Mononuclear cell (primary cell): ENCODE results near the gene PDE9A. TPM values are rescaled to one million over a fixed set of nuclear protein-coding genes. Genes with fewer than 3 reads are reported as not detected.

ENCODE experiments used
- H3K27me3 ChIP-seq: 2 replicates; pipeline ENCODE4 v1.6.0; 2011; ENCODE audit warnings: low read length, control low read depth; ENCODE audit not compliant: insufficient read depth
- H3K4me1 ChIP-seq: 2 replicates; pipeline ENCODE4 v1.5.1; 2011; ENCODE audit warnings: mild to moderate bottlenecking, low read length, control low read depth; ENCODE audit not compliant: insufficient read depth
- H3K4me3 ChIP-seq: 2 replicates; pipeline ENCODE4 v1.5.1; 2011; ENCODE audit warnings: mild to moderate bottlenecking, low read length, moderate library complexity
- H3K9me3 ChIP-seq: 2 replicates; pipeline ENCODE4 v1.5.1; 2011; ENCODE audit warnings: low read depth, mild to moderate bottlenecking, control low read depth, low read length
- total RNA-seq: library from RNA; depleted of rRNA; stranded (reverse); fragments of >200 nt; gene quantifications from one replicate; pipeline ENCODE4 v1.2.3, GENCODE V29; 2012

The PDE9A gene
- total RNA-seq, 1 donor, result 3.0 TPM

- Histone ChIP-seq H3K4me1 (no peaks in the 10 kb centered on the region), H3K9me3 (no peaks in the 10 kb centered on the region), H3K27me3 (no peaks in the 10 kb centered on the region), H3K4me3 (no peak overlapping the region)
Observed at GRCh38 chr21:42724226-42724920, 71.0 kb downstream of the PDE9A start.

- Histone ChIP-seq H3K4me3 (no peak overlapping the region), H3K9me3 (no peaks in the 10 kb centered on the region), H3K27me3 (no peaks in the 10 kb centered on the region), H3K4me1 (no peaks in the 10 kb centered on the region)
Observed at GRCh38 chr21:42725416-42725930, 72.1 kb downstream of the PDE9A start.

- Histone ChIP-seq H3K4me1 (peaks cover 28% of the 10 kb centered on the region), H3K4me3 (no peak overlapping the region), H3K9me3 (no peaks in the 10 kb centered on the region), H3K27me3 (no peaks in the 10 kb centered on the region)
Observed at GRCh38 chr21:42731264-42732032, 78.0 kb downstream of the PDE9A start.

GRCh38 chr21:42732033-42732410, 78.6 kb downstream of the PDE9A start:
- Histone ChIP-seq H3K4me1 (peaks cover 34% of the 10 kb centered on the region), H3K27me3 (no peaks in the 10 kb centered on the region), H3K4me3 (no peak overlapping the region), H3K9me3 (no peaks in the 10 kb centered on the region)

GRCh38 chr21:42733037-42733627, 79.7 kb downstream of the PDE9A start:
- H3K9me3 ChIP-seq, result no peaks in the 10 kb centered on the region
- no peak overlapping the region for H3K4me3 ChIP-seq
- H3K27me3 ChIP-seq, result no peaks in the 10 kb centered on the region
- peaks cover 45% of the 10 kb centered on the region for H3K4me1 ChIP-seq

- no peaks in the 10 kb centered on the region for H3K27me3 ChIP-seq
- H3K4me1 ChIP-seq, result peaks cover 53% of the 10 kb centered on the region
- no peak overlapping the region for H3K4me3 ChIP-seq
- no peaks in the 10 kb centered on the region for H3K9me3 ChIP-seq
Observed at GRCh38 chr21:42733874-42734273, 80.5 kb downstream of the PDE9A start.

GRCh38 chr21:42734323-42734971, 81.0 kb downstream of the PDE9A start:
- Histone ChIP-seq H3K4me3 (no peak overlapping the region), H3K4me1 (peaks cover 56% of the 10 kb centered on the region), H3K9me3 (no peaks in the 10 kb centered on the region), H3K27me3 (no peaks in the 10 kb centered on the region)

GRCh38 chr21:42735061-42735460, 81.6 kb downstream of the PDE9A start:
- H3K4me1 ChIP-seq, result peaks cover 56% of the 10 kb centered on the region
- H3K9me3 ChIP-seq, result no peaks in the 10 kb centered on the region
- H3K4me3 ChIP-seq, result no peak overlapping the region
- no peaks in the 10 kb centered on the region for H3K27me3 ChIP-seq

- Histone ChIP-seq H3K4me3 (no peak overlapping the region), H3K4me1 (peaks cover 56% of the 10 kb centered on the region), H3K27me3 (no peaks in the 10 kb centered on the region), H3K9me3 (no peaks in the 10 kb centered on the region)
Observed at GRCh38 chr21:42735944-42736343, 82.5 kb downstream of the PDE9A start.

- Histone ChIP-seq H3K4me3 (no peak overlapping the region), H3K4me1 (peaks cover 56% of the 10 kb centered on the region), H3K9me3 (no peaks in the 10 kb centered on the region), H3K27me3 (no peaks in the 10 kb centered on the region)
Observed at GRCh38 chr21:42736646-42737350, 83.4 kb downstream of the PDE9A start.

GRCh38 chr21:42737951-42738590, 84.7 kb downstream of the PDE9A start:
- no peaks in the 10 kb centered on the region for H3K9me3 ChIP-seq
- H3K27me3 ChIP-seq, result no peaks in the 10 kb centered on the region
- H3K4me3 ChIP-seq, result no peak overlapping the region
- H3K4me1 ChIP-seq, result peaks cover 56% of the 10 kb centered on the region

- Histone ChIP-seq H3K9me3 (no peaks in the 10 kb centered on the region), H3K4me1 (peaks cover 49% of the 10 kb centered on the region), H3K4me3 (no peak overlapping the region), H3K27me3 (no peaks in the 10 kb centered on the region)
Observed at GRCh38 chr21:42739061-42739931, 85.9 kb downstream of the PDE9A start.

GRCh38 chr21:42740405-42740909, 87.0 kb downstream of the PDE9A start:
- no peaks in the 10 kb centered on the region for H3K27me3 ChIP-seq
- no peak overlapping the region for H3K4me3 ChIP-seq

More at GRCh38 chr21:42740405-42740909, 87.0 kb downstream of the PDE9A start:
- Histone ChIP-seq H3K4me1 (peaks cover 42% of the 10 kb centered on the region), H3K9me3 (no peaks in the 10 kb centered on the region)
